NCI-H2171 treated with DMSO at 0.1 percent for 48 hours (cell line): ENCODE results near the gene CRACR2A.

ENCODE experiments used
- DNase-seq: peaks from one replicate; lab custom pipeline; 2025; lab: John Stamatoyannopoulos, UW

Gene CRACR2A

GRCh38 chr12:3725388-3726115, 27.4 kb downstream of the CRACR2A start:
- peak; percentile 81 for DNase-seq

GRCh38 chr12:3723916-3724805, 28.7 kb downstream of the CRACR2A start:
- peak; percentile 96 for DNase-seq

- no peak for DNase-seq
These were observed 30.5 kb downstream of the CRACR2A start for GRCh38 chr12:3722368-3722767.

GRCh38 chr12:3720772-3721171, 32.1 kb downstream of the CRACR2A start:
- DNase-seq = no peak

- no peak for DNase-seq
These were observed 34.8 kb downstream of the CRACR2A start for GRCh38 chr12:3718100-3718499.

GRCh38 chr12:3717283-3717898, 35.5 kb downstream of the CRACR2A start:
- DNase-seq = peak; percentile 56

- no peak for DNase-seq
These were observed 36.9 kb downstream of the CRACR2A start for GRCh38 chr12:3715999-3716398.

GRCh38 chr12:3713947-3714346, 39.0 kb downstream of the CRACR2A start:
- no peak for DNase-seq

- DNase-seq = no peak
These were observed 39.4 kb downstream of the CRACR2A start for GRCh38 chr12:3713483-3713882.

- DNase-seq = peak; percentile 100
These were observed 40.5 kb downstream of the CRACR2A start for GRCh38 chr12:3712209-3712992.

GRCh38 chr12:3705354-3705675, 47.6 kb downstream of the CRACR2A start:
- DNase-seq = no peak

GRCh38 chr12:3704512-3705353, 48.2 kb downstream of the CRACR2A start:
- DNase-seq = peak; percentile 42

GRCh38 chr12:3700861-3701260, 52.0 kb downstream of the CRACR2A start:
- no peak for DNase-seq

- peak; percentile 100 for DNase-seq
These were observed 54.5 kb downstream of the CRACR2A start for GRCh38 chr12:3698218-3698974.

- no peak for DNase-seq
These were observed 55.5 kb downstream of the CRACR2A start for GRCh38 chr12:3697311-3697870.

- no peak for DNase-seq
These were observed 58.2 kb downstream of the CRACR2A start for GRCh38 chr12:3694673-3695072.

- DNase-seq = no peak
These were observed 60.1 kb downstream of the CRACR2A start for GRCh38 chr12:3692616-3693365.

- DNase-seq = no peak
These were observed 66.4 kb downstream of the CRACR2A start for GRCh38 chr12:3686463-3686862.

- DNase-seq = no peak
These were observed 67.1 kb downstream of the CRACR2A start for GRCh38 chr12:3685830-3686229.
